GM18526 (cell line): ENCODE data around the gene UBE2H.

Experiments used
- POLR2A ChIP-seq: IDR thresholded peaks from 3 replicates; pipeline ENCODE4 v1.6.1; 2011; ENCODE audit not compliant: insufficient read length; ENCODE audit errors: extremely low read depth

Gene UBE2H

DNA sequence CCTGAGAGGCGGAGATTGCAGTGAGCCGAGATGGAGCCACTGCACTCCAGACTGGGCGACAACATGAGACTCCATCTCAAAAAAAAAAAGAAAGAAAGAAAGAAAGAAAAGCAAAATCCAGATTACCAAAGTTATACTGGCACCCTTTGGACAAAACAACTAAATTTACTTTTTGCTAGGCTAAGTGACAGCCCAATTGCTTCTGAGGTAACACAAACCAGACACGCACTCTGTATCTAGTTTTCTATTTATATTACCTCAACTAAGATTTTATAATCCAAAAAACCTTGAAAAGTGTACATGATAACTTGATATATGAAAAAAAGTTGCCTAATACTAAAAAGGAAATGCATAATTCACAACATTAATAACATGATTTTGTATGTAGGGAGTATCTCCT is 12.9 kb downstream of the UBE2H start:
- no peak for TF ChIP-seq POLR2A

DNA sequence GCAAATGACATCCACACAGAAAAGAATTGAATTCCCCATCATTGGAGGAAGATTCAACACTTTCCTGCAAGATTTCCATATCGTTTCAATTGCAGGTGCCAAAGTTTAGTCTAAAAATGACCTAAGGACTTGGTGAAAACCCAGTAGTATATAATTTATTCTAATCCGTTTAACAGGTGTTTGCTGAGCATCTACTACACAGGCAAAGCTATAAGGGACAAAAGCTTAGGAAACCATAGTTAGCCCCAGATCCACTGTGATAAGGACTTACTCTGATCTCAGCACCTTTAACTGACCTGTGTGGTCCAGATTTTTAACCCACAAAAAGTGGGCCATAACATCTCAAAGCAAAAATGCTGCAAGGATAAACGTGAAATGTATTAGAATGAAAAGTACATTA is 19.1 kb downstream of the UBE2H start:
- TF ChIP-seq POLR2A = no peak

DNA sequence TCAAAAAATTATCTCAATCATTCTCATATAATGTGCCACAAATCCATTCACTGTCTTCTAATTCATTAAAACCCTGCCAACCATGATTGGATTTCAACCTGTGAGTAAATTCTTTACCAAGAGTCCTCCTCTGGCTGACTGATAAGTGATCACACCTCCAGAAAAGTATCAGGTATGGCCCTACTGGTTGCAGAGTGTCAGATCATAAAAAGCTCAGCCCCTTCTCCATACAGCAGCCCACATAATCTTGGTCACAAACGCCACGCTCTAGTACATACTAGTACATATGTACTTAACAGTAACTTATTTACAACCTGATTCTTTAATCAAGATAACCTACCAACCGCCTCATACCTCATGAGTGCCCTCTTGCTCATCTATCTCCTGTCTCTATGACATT is 26.1 kb downstream of the UBE2H start:
- no peak for TF ChIP-seq POLR2A

DNA sequence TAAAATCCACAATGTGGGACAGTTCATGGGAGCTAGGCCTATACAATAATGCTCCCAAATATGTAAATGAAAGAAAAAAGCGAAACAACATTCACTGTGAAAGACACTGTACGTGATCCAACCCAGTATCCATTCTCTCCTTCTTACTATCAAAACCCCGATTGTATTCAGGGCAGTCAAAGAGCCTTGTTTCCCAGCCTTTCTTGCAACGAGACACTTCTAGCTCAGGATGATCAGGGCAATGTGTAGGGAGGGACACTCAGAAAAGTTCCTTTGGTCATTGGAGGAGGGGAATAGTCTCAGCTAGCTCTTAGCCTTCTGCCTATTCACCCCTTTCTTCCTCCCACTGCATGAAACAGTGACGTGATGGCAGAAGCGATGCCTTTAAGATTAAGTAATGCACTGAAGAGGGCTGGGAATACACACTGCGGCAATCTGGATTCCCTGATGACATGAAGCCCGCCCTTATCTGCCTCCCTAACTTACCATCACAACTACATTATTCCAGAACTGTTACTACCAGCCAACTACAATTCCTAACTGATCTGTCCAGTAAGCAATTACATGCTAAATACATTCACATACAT is 27.3 kb downstream of the UBE2H start:
- TF ChIP-seq POLR2A = no peak

DNA sequence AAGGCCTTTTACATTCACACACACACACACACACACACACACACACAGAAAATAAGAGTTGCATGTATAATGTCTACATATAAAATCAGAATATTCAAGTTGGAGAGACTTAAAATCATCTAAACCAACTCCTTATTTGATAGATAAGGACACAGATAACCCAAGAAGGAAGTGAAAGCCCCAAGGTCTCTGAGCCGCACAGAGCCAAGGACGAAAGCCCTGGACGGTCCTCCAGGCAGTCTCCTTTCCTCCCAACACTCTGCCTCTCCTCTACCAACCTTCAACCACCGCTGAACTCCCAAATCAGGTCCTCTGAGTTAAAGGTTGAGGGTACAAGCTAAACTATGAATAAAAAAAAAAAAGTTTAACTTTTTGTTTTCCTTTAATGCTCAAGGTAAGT is 28.2 kb downstream of the UBE2H start:
- no peak for TF ChIP-seq POLR2A

DNA sequence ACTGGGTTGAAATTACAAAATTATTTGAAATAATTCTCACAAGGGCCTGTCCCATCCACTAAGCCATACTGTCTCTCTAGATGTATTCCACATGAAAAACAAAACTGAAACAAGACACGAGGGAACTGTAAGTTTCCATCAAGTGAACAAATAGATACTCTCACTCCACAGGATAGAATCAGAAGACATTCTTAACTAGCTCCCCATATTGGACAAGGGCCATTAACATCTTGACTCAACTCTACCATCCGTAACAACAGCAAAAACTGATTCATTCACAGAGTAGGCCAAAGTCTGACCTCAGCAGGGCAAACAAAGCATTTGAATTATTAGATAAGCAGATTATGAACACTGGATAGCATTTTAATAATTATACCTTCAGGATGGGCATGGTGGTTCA is 29.1 kb downstream of the UBE2H start:
- no peak for TF ChIP-seq POLR2A

DNA sequence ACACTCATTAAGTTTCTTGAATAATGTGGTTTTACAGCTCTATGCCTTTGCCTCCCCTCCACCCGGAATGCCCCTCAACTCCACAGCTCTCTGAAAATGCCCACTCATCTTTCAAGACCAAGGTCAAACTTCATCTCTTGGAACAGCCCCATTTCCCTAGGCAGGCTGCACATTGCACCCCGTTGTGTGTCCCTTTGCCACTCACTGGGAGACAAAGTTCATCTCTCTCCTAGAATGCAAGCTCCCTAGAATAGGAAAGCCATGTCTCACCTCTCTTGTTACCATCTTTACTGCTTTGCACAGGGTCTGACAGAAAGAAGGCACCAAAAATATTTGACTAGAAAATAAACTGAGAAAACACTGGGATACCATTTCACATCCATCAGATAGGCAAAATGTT is 33.3 kb downstream of the UBE2H start:
- no peak for TF ChIP-seq POLR2A

DNA sequence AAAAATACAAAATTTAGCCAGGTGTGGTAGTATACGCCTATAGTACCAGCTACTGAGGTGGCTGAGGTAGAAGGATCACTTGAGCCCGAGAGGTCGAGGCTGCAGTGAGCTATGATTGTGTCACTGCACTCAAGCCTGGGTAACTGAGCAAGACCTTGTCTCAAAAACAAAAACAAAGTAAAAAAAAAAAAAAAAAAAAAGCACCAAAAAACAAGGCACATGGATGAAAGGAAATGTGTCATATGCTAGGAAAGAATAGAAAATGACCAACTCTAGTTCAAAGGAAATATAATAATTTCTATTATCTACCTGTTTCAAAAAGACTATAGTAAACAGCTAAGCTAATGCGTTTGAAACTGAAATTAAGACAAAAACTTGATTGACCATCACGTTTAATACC is 33.8 kb downstream of the UBE2H start:
- no peak for TF ChIP-seq POLR2A

DNA sequence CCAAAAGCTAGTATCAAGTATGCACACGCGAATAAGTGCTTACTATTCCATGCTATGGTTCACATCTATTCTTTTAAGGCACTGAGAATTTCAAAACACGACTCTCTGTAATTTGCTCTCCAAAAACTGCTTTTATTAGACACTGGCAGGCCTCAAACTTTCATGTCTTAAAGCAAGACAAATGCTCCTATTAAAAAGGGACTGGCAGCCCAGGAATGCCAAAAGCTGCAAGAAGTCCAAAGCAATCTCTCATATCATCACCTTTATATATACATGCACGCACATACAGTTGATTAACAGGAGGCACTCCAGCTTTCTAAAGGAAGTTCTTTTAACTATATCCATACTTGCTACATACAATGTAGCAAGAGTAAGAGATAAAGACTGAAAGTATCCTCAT is 34.8 kb downstream of the UBE2H start:
- no peak for TF ChIP-seq POLR2A

DNA sequence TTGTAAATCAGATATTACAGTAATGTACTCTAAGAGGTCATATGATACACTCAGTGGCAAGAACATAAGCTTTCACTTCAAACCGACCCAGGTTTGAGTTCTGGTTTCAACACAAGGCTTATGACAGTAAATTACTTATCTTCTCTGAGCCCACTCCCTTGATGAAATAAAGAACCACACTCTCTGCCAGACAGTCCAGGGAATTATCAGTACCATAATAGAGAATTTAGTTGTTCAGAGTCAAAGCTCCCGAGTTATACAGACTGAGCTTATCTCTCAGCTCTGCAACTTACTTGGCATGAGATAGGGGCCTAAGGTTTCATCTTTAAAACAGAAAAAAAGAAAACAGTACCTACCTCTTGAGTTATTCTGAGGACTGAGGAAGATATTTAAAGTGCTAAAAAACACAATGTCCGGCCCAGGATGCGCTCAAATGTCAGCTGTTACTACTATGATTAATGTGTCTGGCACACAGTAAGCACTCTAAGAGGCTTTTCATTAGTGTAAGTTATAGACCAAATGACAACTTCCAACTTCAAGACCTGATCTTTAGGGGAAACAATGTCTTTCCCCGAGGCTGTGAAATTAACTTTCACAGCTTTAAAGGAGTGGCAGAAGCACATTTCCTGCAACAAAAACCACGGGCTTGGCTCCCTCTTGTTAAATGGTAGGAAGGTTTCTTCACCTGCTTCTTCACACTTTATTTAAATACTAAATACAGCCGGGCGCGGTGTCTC is 38.1 kb downstream of the UBE2H start:
- TF ChIP-seq POLR2A = no peak

DNA sequence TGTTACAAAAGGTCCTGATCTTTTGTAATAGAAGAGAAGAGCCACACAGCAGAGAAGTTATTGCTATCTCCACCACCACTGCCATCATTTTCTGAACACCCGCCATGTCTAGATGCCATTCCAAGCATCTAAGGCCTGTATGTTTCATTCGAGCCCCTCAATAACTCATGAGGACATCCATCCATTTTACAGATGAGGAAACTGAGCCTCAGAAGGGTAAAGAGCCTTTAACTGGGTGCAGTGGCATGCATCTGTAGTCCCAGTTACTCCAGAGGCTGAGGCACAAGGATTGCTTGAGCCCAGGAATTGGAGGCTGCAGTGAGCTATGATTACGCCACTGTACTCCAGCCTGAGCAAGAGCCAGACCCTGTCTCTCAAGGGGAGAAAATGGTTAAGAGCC is 39.3 kb downstream of the UBE2H start:
- TF ChIP-seq POLR2A = no peak

DNA sequence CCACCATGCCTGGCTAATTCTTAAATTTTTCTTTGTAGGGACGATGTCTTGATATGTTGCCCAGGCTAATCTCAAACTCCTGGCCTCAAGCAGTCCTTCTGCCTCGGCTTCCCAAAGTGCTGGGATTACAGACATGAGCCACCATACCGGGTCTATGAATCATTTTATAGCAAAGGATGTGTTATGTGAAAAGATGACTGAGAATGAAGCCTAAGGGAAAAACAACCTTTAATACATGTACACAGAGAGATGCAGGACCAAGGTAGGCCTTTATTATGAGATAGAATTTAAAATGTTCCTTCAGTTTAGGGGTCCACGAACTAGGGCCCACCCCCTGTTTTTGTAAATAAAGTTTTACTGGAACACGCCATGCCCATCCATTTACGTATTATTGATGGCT is 41.0 kb downstream of the UBE2H start:
- TF ChIP-seq POLR2A = no peak

DNA sequence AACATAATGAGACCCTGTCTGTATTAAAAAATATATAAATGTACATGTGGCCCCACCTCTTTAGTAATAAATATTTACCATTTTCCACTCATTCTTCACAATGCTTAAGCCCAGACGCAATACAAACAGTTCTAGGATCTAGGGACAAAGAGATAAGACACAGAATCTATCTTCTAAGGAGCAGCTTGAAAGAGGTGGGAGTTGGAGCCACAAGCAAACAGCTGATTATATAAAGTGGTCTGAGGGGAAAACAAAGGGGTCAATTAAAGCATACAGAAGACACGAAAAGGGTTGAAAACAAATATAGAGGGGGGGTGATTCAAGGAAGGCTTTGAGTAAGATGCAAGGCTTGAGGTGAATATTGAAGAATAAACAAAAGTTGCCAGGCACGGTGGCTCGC is 43.1 kb downstream of the UBE2H start:
- TF ChIP-seq POLR2A = no peak

DNA sequence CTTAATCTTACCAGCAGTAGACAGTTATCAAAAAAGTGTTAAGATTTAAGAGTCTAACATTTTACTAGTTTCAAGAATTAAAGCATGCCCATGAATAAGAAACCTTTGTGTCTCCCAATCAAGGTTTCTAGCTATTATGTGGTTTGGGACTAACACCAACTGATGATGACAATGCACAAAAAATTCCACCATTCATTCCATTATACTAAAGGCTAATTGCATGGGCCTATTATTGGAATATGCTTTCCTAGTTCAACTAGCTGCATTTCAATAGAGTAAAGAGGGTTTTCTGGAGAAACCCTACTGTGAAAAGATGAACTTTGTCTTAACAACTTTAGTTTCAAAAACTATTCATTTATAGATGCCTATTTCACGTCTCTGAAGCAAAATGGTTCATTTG is 44.6 kb downstream of the UBE2H start:
- no peak for TF ChIP-seq POLR2A

DNA sequence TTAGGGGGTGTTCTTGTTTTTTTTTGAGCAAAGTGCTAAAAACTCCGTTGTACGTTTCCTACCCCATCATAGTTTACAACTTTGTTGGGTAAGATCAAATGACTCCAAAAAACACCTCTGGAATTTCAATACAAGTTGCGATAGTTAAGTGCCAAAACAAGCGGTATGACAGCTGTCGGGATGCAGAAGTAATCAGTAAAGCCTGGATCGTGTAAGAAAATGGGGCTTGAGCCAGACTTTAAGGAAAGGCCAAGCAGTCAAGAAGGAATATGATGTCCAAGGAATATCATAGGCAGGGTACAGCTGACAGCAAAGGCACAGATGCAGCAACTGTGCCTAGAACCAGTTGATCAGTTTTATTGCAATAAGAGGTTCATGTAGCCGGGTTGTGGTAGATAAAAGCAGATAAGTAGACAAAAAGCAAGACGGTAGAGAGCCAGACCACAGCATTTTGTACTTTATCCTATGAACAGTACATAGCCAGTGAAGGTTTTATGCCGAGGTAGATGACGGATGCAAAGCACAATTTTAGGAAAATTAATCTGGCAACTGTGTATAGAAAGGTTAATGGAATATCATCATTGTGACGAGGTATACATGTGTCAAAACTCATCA is 45.5 kb downstream of the UBE2H start:
- TF ChIP-seq POLR2A = no peak

DNA sequence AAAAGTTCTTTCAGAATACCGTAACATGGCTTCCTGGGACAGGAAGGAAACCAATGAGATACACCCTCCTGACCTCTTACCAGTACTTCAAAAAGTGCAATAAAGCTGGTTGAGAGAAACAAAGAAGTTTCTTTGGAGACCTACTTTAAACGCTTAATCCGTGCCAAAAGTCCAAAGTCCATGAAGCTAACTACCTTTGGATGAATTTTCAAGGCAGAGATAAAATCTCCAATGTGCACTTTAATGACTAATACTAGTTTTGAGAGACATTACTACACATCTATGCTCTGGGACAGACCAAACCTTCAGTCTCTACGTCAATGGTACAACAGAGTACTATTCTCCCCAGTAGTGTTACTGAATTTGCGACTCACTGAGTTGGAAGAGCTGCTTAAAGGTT is 46.1 kb downstream of the UBE2H start:
- TF ChIP-seq POLR2A = no peak

DNA sequence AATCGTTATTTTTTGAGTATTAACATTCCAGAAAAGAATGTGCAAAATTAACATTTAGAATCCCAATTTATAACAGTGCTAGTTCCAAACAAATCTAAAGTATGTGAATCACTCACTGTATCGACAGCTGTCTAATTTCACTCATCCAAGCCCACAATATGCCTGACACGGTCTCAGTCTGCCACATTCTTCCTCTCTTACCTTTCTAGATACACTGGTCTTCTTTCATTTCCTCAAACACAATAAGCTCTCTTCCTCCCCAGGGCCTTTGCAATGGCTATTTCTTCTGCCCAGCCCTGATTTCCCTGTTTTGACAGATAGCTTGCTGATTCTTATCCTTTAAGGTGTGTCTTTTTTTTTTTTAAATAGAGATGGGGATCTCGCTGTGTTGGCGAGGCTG is 48.8 kb downstream of the UBE2H start:
- no peak for TF ChIP-seq POLR2A
